ENCODE data around the gene MUL1.

The MUL1 gene

DNA sequence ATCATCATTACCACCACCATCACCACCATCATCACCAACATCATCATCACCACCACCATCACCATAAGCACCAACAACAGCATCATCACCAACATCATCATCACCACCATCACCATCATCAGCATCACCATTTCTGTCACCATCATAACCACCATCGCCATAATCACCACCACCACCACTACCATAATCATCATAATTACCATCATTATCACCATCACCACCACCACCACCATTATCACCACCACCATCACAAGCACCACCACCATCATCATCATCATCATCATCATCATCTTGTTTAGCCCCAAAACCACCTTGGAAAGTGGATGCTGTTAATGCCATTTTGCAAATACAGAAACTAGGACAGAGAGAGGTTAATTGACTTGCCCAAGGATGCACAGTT lies 44.4 kb downstream of the MUL1 start:
- H3K36me3 ChIP-seq (ENCODE audit: control insufficient read depth, insufficient read depth, low read length), result no peaks in the 10 kb centered on the region
- H3K4me1 ChIP-seq (ENCODE audit: control insufficient read depth, insufficient read depth, low read length), result no peaks in the 10 kb centered on the region
- H3K9ac ChIP-seq (ENCODE audit: low read depth, low read length), result no peak overlapping the region
- H3K4me3 ChIP-seq (ENCODE audit: low read depth, low read length), result no peak overlapping the region
- H3K27ac ChIP-seq (ENCODE audit: low read depth, low read length), result no peak overlapping the region
- H3K27me3 ChIP-seq (ENCODE audit: control insufficient read depth, insufficient read depth, low read length), result peaks cover 31% of the 10 kb centered on the region
- H3K9me3 ChIP-seq (ENCODE audit: control insufficient read depth, insufficient read depth, low read length), result peaks cover 8% of the 10 kb centered on the region; the same call in 1 of the 2 replicates

DNA sequence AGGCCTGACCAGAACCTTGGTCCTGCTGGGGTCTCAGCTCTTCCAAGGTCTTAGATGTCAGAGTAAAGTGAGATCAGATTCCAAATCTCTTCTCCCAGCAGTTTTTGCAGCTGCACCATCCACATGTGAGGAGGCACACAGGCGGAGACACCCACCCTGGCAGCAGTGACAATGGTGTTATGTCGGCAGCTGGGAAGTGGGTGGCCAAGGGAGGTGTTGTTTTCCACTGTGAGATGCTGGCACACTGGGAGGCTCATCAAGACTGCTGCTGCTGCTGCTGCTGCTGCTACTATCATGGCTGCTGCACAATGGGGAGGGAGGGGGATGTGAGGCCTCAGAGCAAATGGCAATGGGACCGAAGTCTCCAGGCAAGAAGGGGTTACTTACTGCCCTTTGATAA lies 45.6 kb downstream of the MUL1 start:
- Histone ChIP-seq H3K36me3 (ENCODE audit: control insufficient read depth, insufficient read depth, low read length) (no peaks in the 10 kb centered on the region), H3K4me1 (ENCODE audit: control insufficient read depth, insufficient read depth, low read length) (no peaks in the 10 kb centered on the region), H3K9me3 (ENCODE audit: control insufficient read depth, insufficient read depth, low read length) (peaks cover 8% of the 10 kb centered on the region; the same call in 1 of the 2 replicates), H3K9ac (ENCODE audit: low read depth, low read length) (no peak overlapping the region), H3K27ac (ENCODE audit: low read depth, low read length) (no peak overlapping the region), H3K4me3 (ENCODE audit: low read depth, low read length) (no peak overlapping the region), H3K27me3 (ENCODE audit: control insufficient read depth, insufficient read depth, low read length) (peaks cover 23% of the 10 kb centered on the region)

DNA sequence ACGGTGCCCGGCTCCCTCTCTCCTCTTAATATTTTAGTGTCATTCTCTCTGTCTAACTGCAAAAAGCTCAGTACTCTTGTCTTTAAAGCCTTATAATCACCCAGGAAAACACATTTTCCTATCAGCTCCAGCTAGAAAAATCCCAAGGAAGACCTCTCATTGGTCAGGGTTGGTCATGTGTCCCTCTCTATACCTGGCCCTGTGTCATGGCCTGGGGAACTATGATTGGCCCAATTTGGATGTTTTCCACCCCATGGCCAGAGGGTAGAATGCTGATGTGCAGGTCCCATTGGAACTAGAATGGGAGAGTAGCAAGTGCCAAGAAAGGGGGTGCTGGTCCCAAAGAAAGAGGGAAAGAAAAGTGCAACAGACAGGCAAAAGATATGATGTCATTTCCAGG lies 49.2 kb downstream of the MUL1 start:
- peaks cover 8% of the 10 kb centered on the region; the same call in 1 of the 2 replicates for H3K9me3 ChIP-seq (ENCODE audit: control insufficient read depth, insufficient read depth, low read length)
- H3K4me3 ChIP-seq (ENCODE audit: low read depth, low read length), result no peak overlapping the region
- no peaks in the 10 kb centered on the region for H3K27me3 ChIP-seq (ENCODE audit: control insufficient read depth, insufficient read depth, low read length)
- H3K36me3 ChIP-seq (ENCODE audit: control insufficient read depth, insufficient read depth, low read length), result no peaks in the 10 kb centered on the region
- no peaks in the 10 kb centered on the region for H3K4me1 ChIP-seq (ENCODE audit: control insufficient read depth, insufficient read depth, low read length)
- H3K9ac ChIP-seq (ENCODE audit: low read depth, low read length), result no peak overlapping the region
- no peak overlapping the region for H3K27ac ChIP-seq (ENCODE audit: low read depth, low read length)

GRCh38 chr1:20454004-20454403 lies 53.9 kb downstream of the MUL1 start:
- Histone ChIP-seq H3K4me3 (ENCODE audit: low read depth, low read length) (no peak overlapping the region), H3K4me1 (ENCODE audit: control insufficient read depth, insufficient read depth, low read length) (peaks cover 5% of the 10 kb centered on the region; the same call in 1 of the 2 replicates), H3K36me3 (ENCODE audit: control insufficient read depth, insufficient read depth, low read length) (no peaks in the 10 kb centered on the region), H3K9me3 (ENCODE audit: control insufficient read depth, insufficient read depth, low read length) (no peaks in the 10 kb centered on the region), H3K27me3 (ENCODE audit: control insufficient read depth, insufficient read depth, low read length) (no peaks in the 10 kb centered on the region), H3K9ac (ENCODE audit: low read depth, low read length) (no peak overlapping the region), H3K27ac (ENCODE audit: low read depth, low read length) (no peak overlapping the region)

DNA sequence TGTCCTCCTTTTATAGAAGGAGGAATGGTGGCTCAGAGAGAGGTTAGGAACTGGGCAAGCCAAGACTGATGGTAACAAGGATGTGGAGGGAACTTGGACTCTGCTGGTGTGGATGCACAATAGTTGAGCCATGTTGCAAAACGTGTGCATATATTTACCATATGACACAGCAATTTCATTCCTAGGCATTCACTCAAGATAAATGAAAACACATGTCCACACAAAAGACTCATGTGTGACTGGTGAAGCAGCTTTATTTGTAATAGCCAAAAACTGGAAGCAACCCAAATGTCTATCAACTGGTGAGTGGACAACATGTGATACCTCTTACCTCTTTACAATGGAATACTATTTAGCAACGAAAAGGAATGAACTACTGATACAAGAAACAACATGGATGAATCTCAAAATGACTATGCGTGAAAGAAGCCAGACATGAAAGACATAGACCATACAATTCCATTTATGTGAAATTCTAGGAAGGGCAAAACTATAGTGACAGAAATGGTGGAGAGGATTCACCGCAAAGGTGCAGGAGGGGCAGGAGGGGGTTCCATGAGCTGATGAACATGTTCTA lies 58.1 kb downstream of the MUL1 start:
- no peak overlapping the region for H3K27ac ChIP-seq (ENCODE audit: low read depth, low read length)

More for the DNA sequence above, 58.1 kb downstream of the MUL1 start:
- peaks cover 14% of the 10 kb centered on the region; the same call in 1 of the 2 replicates for H3K4me1 ChIP-seq (ENCODE audit: control insufficient read depth, insufficient read depth, low read length)
- H3K9me3 ChIP-seq (ENCODE audit: control insufficient read depth, insufficient read depth, low read length), result no peaks in the 10 kb centered on the region
- H3K4me3 ChIP-seq (ENCODE audit: low read depth, low read length), result no peak overlapping the region
- no peak overlapping the region for H3K9ac ChIP-seq (ENCODE audit: low read depth, low read length)
- no peaks in the 10 kb centered on the region for H3K27me3 ChIP-seq (ENCODE audit: control insufficient read depth, insufficient read depth, low read length)
- no peaks in the 10 kb centered on the region for H3K36me3 ChIP-seq (ENCODE audit: control insufficient read depth, insufficient read depth, low read length)
